Esophagus muscularis mucosa (tissue), 4 donors: ENCODE results near the gene AMFR. TPM values are rescaled to one million over a fixed set of nuclear protein-coding genes. Genes with fewer than 3 reads are reported as not detected.

ENCODE experiments used
- DNase-seq: peaks from one replicate; pipeline ENCODE4 v3.0.0-alpha.2; 2017; ENCODE audit errors: extremely low spot score
- H3K27ac ChIP-seq, 4 donors: fragments of 200-600 bp; sonication (generic); replicated peaks in 1 of 4; 1 replicate in 3 of 4; 2 replicates in 1 of 4; pipeline ENCODE4 v1.5.1; 2016 to 2019; ENCODE audit warnings: mild to moderate bottlenecking in 1 of 4
- H3K27me3 ChIP-seq, 4 donors: fragments of 200-600 bp; sonication (generic); one replicate each; pipeline versions ENCODE4 v1.5.1 to v1.6.0; 2016 to 2019
- H3K36me3 ChIP-seq, 4 donors: fragments of 200-600 bp; sonication (generic); one replicate each; pipeline ENCODE4 v1.5.1; 2016 to 2019
- H3K4me1 ChIP-seq, 4 donors: fragments of 200-600 bp; sonication (generic); one replicate each; pipeline ENCODE4 v1.5.1; 2016 to 2019
- H3K4me3 ChIP-seq, 4 donors: fragments of 200-600 bp; sonication (generic); 1 replicate in 2 of 4; 2 replicates in 2 of 4; pipeline ENCODE4 v1.5.1; 2016 to 2019; ENCODE audit warnings: mild to moderate bottlenecking in 4 of 4, moderate library complexity in 1 of 4
- H3K9me3 ChIP-seq, 4 donors: fragments of 200-600 bp; sonication (generic); 1 replicate in 3 of 4; 2 replicates in 1 of 4; pipeline ENCODE4 v1.5.1; 2016 to 2019
- CTCF ChIP-seq, 3 experiments: fragments of 200-600 bp in 2 of 3; fragments of 450-650 bp in 1 of 3; sonication (generic) in 2 of 3; IDR thresholded peaks; one replicate each; pipeline ENCODE4 v1.5.1; 2017 to 2019; ENCODE audit warnings: antibody characterized with exemption in 3 of 3, mild to moderate bottlenecking in 2 of 3, moderate library complexity in 1 of 3
- EP300 ChIP-seq: sonication (generic); formaldehyde crosslinking; IDR thresholded peaks from one replicate; pipeline ENCODE4 v1.6.1; 2017; ENCODE audit warnings: antibody characterized with exemption
- POLR2A ChIP-seq: fragments of 450-650 bp; IDR thresholded peaks from one replicate; pipeline ENCODE4 v1.6.1; 2017; ENCODE audit warnings: antibody characterized with exemption, moderate library complexity, mild to moderate bottlenecking, low read depth
- POLR2AphosphoS5 ChIP-seq, 2 donors: sonication (generic); formaldehyde crosslinking; IDR thresholded peaks; one replicate each; pipeline ENCODE4 v1.6.1; 2017; ENCODE audit warnings: antibody characterized with exemption in 2 of 2
- WGBS: methylation state at CpG from one replicate; pipeline ENCODE4 v1.1.5; 2018; 5-methylcytosine and 5-hydroxymethylcytosine counted together
- intact Hi-C: fragments of 100-400 bp; cut with DNase I; formaldehyde crosslinking; loops from one replicate; pipeline ENCODE4 v1.15.1; 2023
- total RNA-seq, 4 donors: library from RNA; depleted of rRNA; stranded (reverse); fragments of >200 nt; gene quantifications; one replicate each; pipeline versions ENCODE4 v1.1.0 to v1.2.1, GENCODE V29; 2016

The AMFR gene
- total RNA-seq, 4 donors from 2014 or later = 150 to 205 (median 179) TPM

- no peaks in the 10 kb centered on the region for H3K27me3 ChIP-seq
- no peak for DNase-seq
- no peaks in the 10 kb centered on the region for H3K9me3 ChIP-seq
- intact Hi-C loops = no loop called here
- H3K27ac ChIP-seq = no peak overlapping the region
- TF ChIP-seq POLR2A = no peak
- TF ChIP-seq EP300 = no peak
- TF ChIP-seq CTCF (IDR thresholded peaks at IDR 0.05) = no peak
- no peak for TF ChIP-seq POLR2AphosphoS5 (IDR thresholded peaks at IDR 0.05)
- H3K36me3 ChIP-seq = peaks cover 0 to 10% (median 1%) of the 10 kb centered on the region in 4 donors
- H3K4me3 ChIP-seq = no peak overlapping the region
- 91% methylated on average over 27 of the region's 27 CpGs for WGBS
- no peaks in the 10 kb centered on the region for H3K4me1 ChIP-seq
Observed at GRCh38 chr16:56343661-56344517, 81.5 kb downstream of the AMFR start.

GRCh38 chr16:56341656-56342399, 83.5 kb downstream of the AMFR start:
- Histone ChIP-seq H3K27me3 (no peaks in the 10 kb centered on the region), H3K9me3 (no peaks in the 10 kb centered on the region), H3K36me3 (peaks cover 0 to 10% (median 1%) of the 10 kb centered on the region in 4 donors), H3K4me3 (no peak overlapping the region), H3K27ac (no peak overlapping the region), H3K4me1 (no peaks in the 10 kb centered on the region)
- 80% methylated on average over 8 of the region's 9 CpGs for WGBS
- no peak for TF ChIP-seq POLR2AphosphoS5 (IDR thresholded peaks at IDR 0.05)
- no peak for TF ChIP-seq CTCF (IDR thresholded peaks at IDR 0.05)
- no peak for TF ChIP-seq POLR2A
- no peak for TF ChIP-seq EP300
- no peak for DNase-seq
- intact Hi-C loops = no loop called here

- DNase-seq = no peak
- intact Hi-C loops = no loop called here
- TF ChIP-seq POLR2AphosphoS5 (IDR thresholded peaks at IDR 0.05) = no peak
- no peak for TF ChIP-seq POLR2A
- TF ChIP-seq EP300 = no peak
- TF ChIP-seq CTCF (IDR thresholded peaks at IDR 0.05) = no peak
- 86% methylated on average over 12 of the region's 17 CpGs for WGBS
- no peaks in the 10 kb centered on the region for H3K4me1 ChIP-seq
- no peaks in the 10 kb centered on the region for H3K9me3 ChIP-seq
- H3K4me3 ChIP-seq = no peak overlapping the region
- no peak overlapping the region for H3K27ac ChIP-seq
- H3K36me3 ChIP-seq = peaks cover 0 to 10% (median 1%) of the 10 kb centered on the region in 4 donors
- no peaks in the 10 kb centered on the region for H3K27me3 ChIP-seq
Observed at GRCh38 chr16:56340864-56341365, 84.4 kb downstream of the AMFR start.

- no peak for TF ChIP-seq POLR2A
- no peak for TF ChIP-seq CTCF (IDR thresholded peaks at IDR 0.05)
- no peak for TF ChIP-seq POLR2AphosphoS5 (IDR thresholded peaks at IDR 0.05)
- TF ChIP-seq EP300 = no peak
- Histone ChIP-seq H3K36me3 (peaks cover 0 to 10% (median 1%) of the 10 kb centered on the region in 4 donors), H3K4me1 (no peaks in the 10 kb centered on the region), H3K27ac (no peak overlapping the region), H3K9me3 (no peaks in the 10 kb centered on the region), H3K27me3 (no peaks in the 10 kb centered on the region), H3K4me3 (no peak overlapping the region)
- 88% methylated on average over 17 of the region's 23 CpGs for whole genome bisulfite sequencing
- DNase-seq = no peak
- intact Hi-C loops = no loop called here
Observed at GRCh38 chr16:56340416-56340815, 84.9 kb downstream of the AMFR start.
